A549 (cell line): ENCODE results near the gene TMEM132D. TPM values are rescaled to one million over a fixed set of nuclear protein-coding genes. Genes with fewer than 3 reads are reported as not detected.

Experiments used
- ATAC-seq, 2 experiments: fragments of 200-7000 bp in 1 of 2; fragments of >200 bp in 1 of 2; cut with Nextera tagmentation in 1 of 2; cut with Tn5 transposase in 1 of 2; 3 replicates each; pipeline versions ENCODE4 v1.8.0 to v1.9.1; 2018 to 2020; ENCODE audit warnings: mild to moderate bottlenecking in 1 of 2, moderate library complexity in 1 of 2
- CTCF ChIA-PET: fragments of 300-600 bp; sonication (Branson Sonifier 250); formaldehyde crosslinking; extraction: SDS; loops from one replicate; lab custom pipeline; 2021; ENCODE audit warnings: antibody characterized with exemption, inconsistent platforms; lab: Yijun Ruan, JAX
- POLR2A ChIA-PET: fragments of 350-600 bp; formaldehyde crosslinking; extraction: SDS; loops from one replicate; lab custom pipeline; 2021; ENCODE audit warnings: antibody characterized with exemption, inconsistent platforms; lab: Yijun Ruan, JAX
- DNase-seq, 2 experiments: peaks; one replicate each; pipeline versions ENCODE4 v3.0.0 to v3.0.0-alpha.2; 2011 to 2016; ENCODE audit warnings: low read depth in 1 of 2, low spot score in 1 of 2
- FAIRE-seq: peaks from 2 replicates; lab custom pipeline; 2011; peaks lifted over from hg19 to GRCh38; lab: Jason Lieb, UNC
- H3K27ac ChIP-seq, 2 experiments: fragments of >200 bp; sonication (Bioruptor Twin); formaldehyde crosslinking; 3 replicates each; pipeline ENCODE4 v1.5.1; 2016 to 2017
- H3K4me1 ChIP-seq: fragments of >200 bp; sonication (Bioruptor Twin); formaldehyde crosslinking; 3 replicates; pipeline ENCODE4 v1.6.1; 2016
- H3K4me2 ChIP-seq: fragments of >200 bp; sonication (Bioruptor Twin); formaldehyde crosslinking; 3 replicates; pipeline ENCODE4 v1.6.1; 2016
- H3K4me3 ChIP-seq: fragments of >200 bp; sonication (Bioruptor Twin); formaldehyde crosslinking; 3 replicates; pipeline ENCODE4 v1.5.1; 2016
- H3K9me3 ChIP-seq: fragments of >200 bp; sonication (Bioruptor Twin); formaldehyde crosslinking; 3 replicates; pipeline ENCODE4 v1.6.1; 2016
- CEBPB ChIP-seq, 2 experiments: fragments of >200 bp in 1 of 2; sonication (Bioruptor Twin) in 1 of 2; formaldehyde crosslinking in 1 of 2; IDR thresholded peaks; 2 replicates each; pipeline ENCODE4 v1.6.1; 2012 to 2016
- EHMT2 ChIP-seq: fragments of 200-600 bp; sonication (generic); IDR thresholded peaks from 2 replicates; pipeline ENCODE4 v1.6.1; 2016; ENCODE audit warnings: antibody characterized with exemption, low read depth, mild to moderate bottlenecking, moderate library complexity
- EP300 ChIP-seq, 2 experiments: fragments of >200 bp; sonication (Bioruptor Twin); formaldehyde crosslinking; IDR thresholded peaks; 2 replicates in 1 of 2; 3 replicates in 1 of 2; pipeline ENCODE4 v1.6.1; 2016 to 2017
- HDAC2 ChIP-seq: fragments of 200-600 bp; sonication (generic); IDR thresholded peaks from 2 replicates; pipeline ENCODE4 v1.6.1; 2016
- HEYL ChIP-seq: fragments of 250-450 bp; sonication (Bioruptor Pico); IDR thresholded peaks from 2 replicates; pipeline ENCODE4 v1.8.0; 2021; ENCODE audit warnings: mild to moderate bottlenecking, moderate library complexity
- HOXB13 ChIP-seq: fragments of 250-450 bp; sonication (Bioruptor Pico); IDR thresholded peaks from 2 replicates; pipeline ENCODE4 v1.5.0; 2020; ENCODE audit warnings: low read depth, mild to moderate bottlenecking, moderate library complexity
- JUNB ChIP-seq: fragments of >200 bp; sonication (Bioruptor Twin); formaldehyde crosslinking; IDR thresholded peaks from 2 replicates; pipeline ENCODE4 v1.6.1; 2016
- KDM5A ChIP-seq: fragments of 200-600 bp; sonication (generic); IDR thresholded peaks from 2 replicates; pipeline ENCODE4 v1.6.1; 2016; ENCODE audit warnings: antibody characterized with exemption, mild to moderate bottlenecking
- POLR2A ChIP-seq: IDR thresholded peaks from 2 replicates; pipeline ENCODE4 v1.6.1; 2012; ENCODE audit warnings: mild to moderate bottlenecking, low read length
- POLR2AphosphoS2 ChIP-seq: conservative IDR thresholded peaks from 2 replicates; pipeline ENCODE4 v1.6.1; 2012; ENCODE audit warnings: low read length, improper control_type of control experiment, inconsistent platforms
- RFX5 ChIP-seq: fragments of 450-650 bp; IDR thresholded peaks from 2 replicates; pipeline ENCODE4 v1.7.1; 2014; ENCODE audit warnings: antibody characterized with exemption, mild to moderate bottlenecking, moderate library complexity
- SMC3 ChIP-seq: fragments of >200 bp; sonication (Bioruptor Twin); formaldehyde crosslinking; IDR thresholded peaks from 3 replicates; pipeline ENCODE4 v1.6.1; 2018; ENCODE audit warnings: inconsistent platforms
- SREBF2 ChIP-seq: fragments of 450-650 bp; IDR thresholded peaks from 2 replicates; pipeline ENCODE4 v1.6.1; 2014; ENCODE audit warnings: mild to moderate bottlenecking, moderate library complexity
- TFCP2L1 ChIP-seq: fragments of 250-450 bp; sonication (Bioruptor Pico); IDR thresholded peaks from 2 replicates; pipeline ENCODE4 v1.5.0; 2021; ENCODE audit warnings: mild to moderate bottlenecking
- ZC3H11A ChIP-seq: fragments of 450-650 bp; IDR thresholded peaks from 2 replicates; pipeline ENCODE4 v1.6.1; 2014; ENCODE audit warnings: antibody characterized with exemption, mild to moderate bottlenecking
- ZNF302 ChIP-seq: fragments of 250-450 bp; sonication (Bioruptor Pico); IDR thresholded peaks from 2 replicates; pipeline ENCODE4 v1.9.0; 2021; ENCODE audit warnings: inconsistent platforms, mild to moderate bottlenecking, moderate library complexity
- WGBS: methylation state at CpG from one replicate; pipeline ENCODE4 v1.1.6; 2017; ENCODE audit errors: missing lambda C conversion rate; 5-methylcytosine and 5-hydroxymethylcytosine counted together
- polyA plus RNA-seq, 4 experiments: library from polyadenylated mRNA; depleted of rRNA in 3 of 4; stranded (reverse); fragments of >200 nt; fragmentation: RNase III in 1 of 4; extraction: RNeasy Plus Mini Kit Qiagen cat#74134 plus additional on column Dnase treatment in 1 of 4; gene quantifications; 2 replicates in 3 of 4; 3 replicates in 1 of 4; pipeline ENCODE4 v1.2.3, GENCODE V29; 2011 to 2017
- TF ChIP-seq, protein P1 (sequence below): fragments of >200 bp; sonication (Bioruptor Twin); formaldehyde crosslinking; IDR thresholded peaks from 2 replicates; pipeline ENCODE4 v1.6.1; 2016
- TF ChIP-seq, protein P2 (sequence below): IDR thresholded peaks from 2 replicates; pipeline ENCODE4 v1.6.1; 2012
- TF ChIP-seq, protein P3 (sequence below): fragments of 150-350 bp; IDR thresholded peaks from 2 replicates; pipeline ENCODE4 v1.6.1; 2014; ENCODE audit warnings: low read depth, mild to moderate bottlenecking, low read length
- TF ChIP-seq, protein P4 (sequence below): fragments of >200 bp; sonication (Bioruptor Twin); formaldehyde crosslinking; IDR thresholded peaks from 3 replicates; pipeline ENCODE4 v1.5.1; 2016

The TMEM132D gene
- polyA plus RNA-seq, 2 of the 4 experiments (the other 2 are of a cell fraction) = not detected

DNA sequence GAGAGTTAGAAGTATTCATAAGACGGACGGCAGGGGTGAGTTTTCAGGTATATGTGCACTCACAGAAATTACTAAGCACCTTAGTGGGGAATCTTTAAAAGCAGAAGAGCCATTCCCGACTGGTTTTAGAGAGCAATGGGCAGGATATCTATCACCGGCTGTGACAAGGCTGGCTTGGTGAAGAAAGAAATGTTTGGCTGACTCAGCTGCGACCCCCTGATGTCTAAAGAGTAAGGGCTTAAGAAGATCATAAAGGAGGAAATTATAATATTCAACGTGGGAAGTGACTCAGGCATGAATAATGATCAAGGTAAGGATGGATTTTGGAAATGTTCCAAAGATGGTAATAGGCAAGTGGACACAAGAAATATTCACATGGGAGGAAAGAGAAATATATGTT lies 407.6 kb downstream of the TMEM132D start:
- ATAC-seq (no peak), FAIRE-seq (no peak), DNase-seq (no peak)
- no peaks in the 10 kb centered on the region for H3K4me1 ChIP-seq
- no peak for TF ChIP-seq EHMT2
- TF ChIP-seq JUNB = no peak
- TF ChIP-seq, protein P1, sequence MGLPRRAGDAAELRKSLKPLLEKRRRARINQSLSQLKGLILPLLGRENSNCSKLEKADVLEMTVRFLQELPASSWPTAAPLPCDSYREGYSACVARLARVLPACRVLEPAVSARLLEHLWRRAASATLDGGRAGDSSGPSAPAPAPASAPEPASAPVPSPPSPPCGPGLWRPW = no peak
- TF ChIP-seq POLR2AphosphoS2 = no peak
- TF ChIP-seq, protein P2, sequence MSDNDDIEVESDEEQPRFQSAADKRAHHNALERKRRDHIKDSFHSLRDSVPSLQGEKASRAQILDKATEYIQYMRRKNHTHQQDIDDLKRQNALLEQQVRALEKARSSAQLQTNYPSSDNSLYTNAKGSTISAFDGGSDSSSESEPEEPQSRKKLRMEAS = no peak
- no peak for TF ChIP-seq CEBPB (IDR thresholded peaks at IDR 0.05)
- TF ChIP-seq, protein P3, sequence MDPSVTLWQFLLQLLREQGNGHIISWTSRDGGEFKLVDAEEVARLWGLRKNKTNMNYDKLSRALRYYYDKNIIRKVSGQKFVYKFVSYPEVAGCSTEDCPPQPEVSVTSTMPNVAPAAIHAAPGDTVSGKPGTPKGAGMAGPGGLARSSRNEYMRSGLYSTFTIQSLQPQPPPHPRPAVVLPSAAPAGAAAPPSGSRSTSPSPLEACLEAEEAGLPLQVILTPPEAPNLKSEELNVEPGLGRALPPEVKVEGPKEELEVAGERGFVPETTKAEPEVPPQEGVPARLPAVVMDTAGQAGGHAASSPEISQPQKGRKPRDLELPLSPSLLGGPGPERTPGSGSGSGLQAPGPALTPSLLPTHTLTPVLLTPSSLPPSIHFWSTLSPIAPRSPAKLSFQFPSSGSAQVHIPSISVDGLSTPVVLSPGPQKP = no peak
- no peak for TF ChIP-seq HEYL (CRISPR knock-in tag)
- no peak for TF ChIP-seq RFX5
- TF ChIP-seq KDM5A = no peak
- no peak for TF ChIP-seq ZNF302 (CRISPR knock-in tag)
- no peak for TF ChIP-seq POLR2A
- H3K27ac ChIP-seq = no peak overlapping the region
- WGBS = 11% methylated on average over 6 of the region's 6 CpGs
- POLR2A ChIA-PET = no interaction called here
- H3K9me3 ChIP-seq = no peaks in the 10 kb centered on the region
- no peak overlapping the region for H3K4me2 ChIP-seq
- H3K4me3 ChIP-seq = no peak overlapping the region
- CTCF ChIA-PET = no interaction called here

DNA sequence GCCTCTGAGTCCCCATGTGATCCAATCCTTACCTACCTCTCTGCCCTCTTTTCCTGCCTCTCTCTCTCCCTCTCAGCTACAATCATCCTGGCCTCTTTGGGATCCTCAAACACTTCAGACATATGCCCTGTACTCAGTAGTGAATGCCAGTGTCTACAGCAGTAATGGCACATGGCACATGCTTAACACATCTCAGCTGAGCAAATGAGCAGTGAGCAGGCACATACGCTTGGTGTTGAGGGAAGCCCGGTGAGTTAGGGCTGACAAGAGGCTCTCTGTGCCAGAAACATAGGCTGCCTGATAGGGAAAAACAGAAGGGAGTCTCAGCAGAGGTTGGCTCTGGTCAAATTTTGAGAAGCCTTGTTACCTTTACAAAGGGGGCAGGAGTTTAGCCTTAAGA lies 409.1 kb downstream of the TMEM132D start:
- no peak overlapping the region for H3K4me2 ChIP-seq
- no peaks in the 10 kb centered on the region for H3K4me1 ChIP-seq
- ATAC-seq (no peak), FAIRE-seq (no peak), DNase-seq (no peak)
- POLR2A ChIA-PET = no interaction called here
- no peak overlapping the region for H3K4me3 ChIP-seq
- CTCF ChIA-PET = no interaction called here
- no peak overlapping the region for H3K27ac ChIP-seq
- 0% methylated on average over 2 of the region's 2 CpGs for WGBS
- TF ChIP-seq HOXB13 (CRISPR knock-in tag) (no peak), SMC3 (no peak), SREBF2 (no peak), HDAC2 (no peak), ZC3H11A (no peak)
- H3K9me3 ChIP-seq = no peaks in the 10 kb centered on the region

DNA sequence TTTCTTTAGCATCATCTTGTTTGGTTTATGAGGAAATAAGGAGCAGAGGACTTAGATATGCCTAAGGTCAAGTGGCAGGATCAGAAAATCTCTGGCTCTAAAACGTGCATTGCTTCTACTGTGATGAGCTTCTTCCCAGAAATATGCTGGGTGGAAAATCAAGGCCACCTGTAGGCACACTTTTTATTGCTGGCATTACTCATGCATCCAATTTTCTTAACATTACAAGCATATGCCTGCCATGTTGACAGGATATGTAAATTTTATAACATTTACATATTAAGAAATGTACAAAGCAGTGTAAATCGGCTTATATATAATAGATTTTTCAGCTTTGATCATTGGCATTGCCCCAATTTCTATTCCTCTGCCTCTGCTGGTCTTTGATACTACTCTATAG lies 409.6 kb downstream of the TMEM132D start:
- H3K4me3 ChIP-seq = no peak overlapping the region
- ChIA-PET POLR2A (no interaction called here), CTCF (no interaction called here)
- H3K4me1 ChIP-seq = no peaks in the 10 kb centered on the region
- H3K4me2 ChIP-seq = no peak overlapping the region
- no peak for FAIRE-seq
- WGBS = 2% methylated on average over 2 of the region's 2 CpGs
- no peak for TF ChIP-seq TFCP2L1 (CRISPR knock-in tag)
- no peak for TF ChIP-seq KDM5A
- TF ChIP-seq EP300 (IDR thresholded peaks at IDR 0.05) = no peak
- TF ChIP-seq, protein P4, sequence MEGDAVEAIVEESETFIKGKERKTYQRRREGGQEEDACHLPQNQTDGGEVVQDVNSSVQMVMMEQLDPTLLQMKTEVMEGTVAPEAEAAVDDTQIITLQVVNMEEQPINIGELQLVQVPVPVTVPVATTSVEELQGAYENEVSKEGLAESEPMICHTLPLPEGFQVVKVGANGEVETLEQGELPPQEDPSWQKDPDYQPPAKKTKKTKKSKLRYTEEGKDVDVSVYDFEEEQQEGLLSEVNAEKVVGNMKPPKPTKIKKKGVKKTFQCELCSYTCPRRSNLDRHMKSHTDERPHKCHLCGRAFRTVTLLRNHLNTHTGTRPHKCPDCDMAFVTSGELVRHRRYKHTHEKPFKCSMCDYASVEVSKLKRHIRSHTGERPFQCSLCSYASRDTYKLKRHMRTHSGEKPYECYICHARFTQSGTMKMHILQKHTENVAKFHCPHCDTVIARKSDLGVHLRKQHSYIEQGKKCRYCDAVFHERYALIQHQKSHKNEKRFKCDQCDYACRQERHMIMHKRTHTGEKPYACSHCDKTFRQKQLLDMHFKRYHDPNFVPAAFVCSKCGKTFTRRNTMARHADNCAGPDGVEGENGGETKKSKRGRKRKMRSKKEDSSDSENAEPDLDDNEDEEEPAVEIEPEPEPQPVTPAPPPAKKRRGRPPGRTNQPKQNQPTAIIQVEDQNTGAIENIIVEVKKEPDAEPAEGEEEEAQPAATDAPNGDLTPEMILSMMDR = no peak
- no peak for TF ChIP-seq CEBPB (IDR thresholded peaks at IDR 0.05)
- ATAC-seq = no peak
- H3K9me3 ChIP-seq = no peaks in the 10 kb centered on the region
- H3K27ac ChIP-seq = no peak overlapping the region
- no peak for DNase-seq
